KOPT-K1 (cell line): ENCODE results near the gene SYNDIG1L.

Experiments used
- H3K27ac ChIP-seq: fragments of 200-600 bp; sonication (generic); 2 replicates; pipeline ENCODE4 v1.5.1; 2016; ENCODE audit warnings: antibody characterized with exemption, mild to moderate bottlenecking, low read depth, low read length; ENCODE audit not compliant: poor library complexity, severe bottlenecking
- H3K36me3 ChIP-seq: fragments of 200-600 bp; sonication (generic); 2 replicates; pipeline ENCODE4 v1.5.1; 2017; ENCODE audit warnings: antibody characterized with exemption, mild to moderate bottlenecking, low read length, moderate library complexity; ENCODE audit not compliant: insufficient read depth
- H3K9me3 ChIP-seq: fragments of 200-600 bp; sonication (generic); 2 replicates; pipeline ENCODE4 v1.5.1; 2017; ENCODE audit warnings: antibody characterized with exemption, low read length, mild to moderate bottlenecking; ENCODE audit not compliant: insufficient read depth, poor library complexity, severe bottlenecking

SYNDIG1L gene

GRCh38 chr14:74368441-74368840, 57.6 kb downstream of the SYNDIG1L start:
- Histone ChIP-seq H3K27ac (no peak overlapping the region), H3K9me3 (no peaks in the 10 kb centered on the region)

GRCh38 chr14:74368026-74368425, 58.0 kb downstream of the SYNDIG1L start:
- Histone ChIP-seq H3K9me3 (no peaks in the 10 kb centered on the region), H3K27ac (no peak overlapping the region)

More at GRCh38 chr14:74368441-74368840, 57.6 kb downstream of the SYNDIG1L start:
- H3K36me3 ChIP-seq: no peaks in the 10 kb centered on the region

DNA sequence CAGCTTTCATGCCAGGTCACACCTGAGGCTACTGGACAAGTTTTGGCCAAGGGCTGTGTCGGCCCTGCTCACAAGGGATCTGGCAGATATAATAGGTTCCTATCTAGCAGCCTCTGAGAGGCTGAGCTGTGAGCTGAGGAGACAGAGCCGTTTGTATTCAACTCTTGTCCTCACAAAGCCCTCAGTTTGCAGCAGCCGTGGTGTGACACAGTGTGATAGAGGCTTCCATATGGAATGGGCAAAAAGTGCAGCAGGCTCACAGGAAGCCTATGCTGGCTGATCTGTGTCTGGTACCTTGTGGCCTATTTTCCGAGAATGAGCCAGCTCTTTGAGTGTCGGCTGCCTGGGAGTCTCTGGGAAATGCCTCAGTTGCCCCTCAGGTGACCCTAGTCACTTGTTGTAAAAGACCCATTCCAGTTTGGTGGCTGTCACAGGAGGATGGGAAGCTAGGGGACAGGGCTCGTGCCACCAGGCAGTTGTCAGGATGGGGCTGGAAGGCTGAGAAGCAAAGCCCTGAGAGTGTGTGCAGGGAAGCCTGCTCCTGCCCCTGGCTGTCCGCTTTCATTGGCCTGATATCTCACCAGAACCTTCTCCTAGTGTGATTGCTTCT, 61.6 kb downstream of the SYNDIG1L start:
- Histone ChIP-seq H3K9me3 (no peaks in the 10 kb centered on the region), H3K27ac (no peak overlapping the region), H3K36me3 (no peaks in the 10 kb centered on the region)

More at GRCh38 chr14:74368026-74368425, 58.0 kb downstream of the SYNDIG1L start:
- H3K36me3 ChIP-seq: no peaks in the 10 kb centered on the region

GRCh38 chr14:74362361-74362915, 63.6 kb downstream of the SYNDIG1L start:
- H3K36me3 ChIP-seq: no peaks in the 10 kb centered on the region
- H3K27ac ChIP-seq: no peak overlapping the region
- no peaks in the 10 kb centered on the region for H3K9me3 ChIP-seq

- Histone ChIP-seq H3K27ac (no peak overlapping the region), H3K36me3 (no peaks in the 10 kb centered on the region), H3K9me3 (no peaks in the 10 kb centered on the region)
These were observed 65.8 kb downstream of the SYNDIG1L start for GRCh38 chr14:74360163-74360562.

DNA sequence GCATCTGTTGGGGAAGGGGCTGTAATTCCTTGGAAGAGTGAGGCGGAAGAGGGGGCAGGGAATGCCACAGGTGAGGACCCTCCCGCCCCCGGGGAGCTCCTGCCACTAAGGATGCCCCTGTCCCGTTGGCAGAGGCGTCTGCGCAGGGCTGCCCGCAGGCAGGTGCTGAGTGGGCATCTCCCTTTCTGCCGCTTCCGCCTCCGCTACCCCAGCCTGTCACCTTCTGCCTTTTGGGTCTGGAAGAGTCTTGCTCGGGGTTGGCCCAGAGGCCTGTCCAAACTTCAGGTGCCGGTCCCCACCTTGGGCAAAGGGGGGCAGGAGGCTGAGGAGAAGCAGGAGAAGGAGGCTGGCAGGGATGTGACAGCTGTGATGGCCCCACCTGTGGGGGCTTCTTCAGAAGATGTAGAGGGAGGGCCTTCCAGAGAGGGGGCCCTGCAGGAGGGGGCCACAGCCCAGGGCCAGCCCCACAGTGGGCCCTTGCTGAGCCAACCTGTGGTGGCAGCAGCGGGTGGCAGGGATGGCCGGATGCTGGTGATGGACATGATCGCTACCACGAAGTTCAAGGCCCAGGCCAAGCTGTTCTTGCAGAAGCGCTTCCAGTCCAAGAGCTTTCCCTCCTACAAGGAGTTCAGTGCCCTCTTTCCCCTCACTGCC, 67.7 kb downstream of the SYNDIG1L start:
- no peak overlapping the region for H3K27ac ChIP-seq
- no peaks in the 10 kb centered on the region for H3K36me3 ChIP-seq
- no peaks in the 10 kb centered on the region for H3K9me3 ChIP-seq

- no peaks in the 10 kb centered on the region for H3K9me3 ChIP-seq
- H3K36me3 ChIP-seq: no peaks in the 10 kb centered on the region
- no peak overlapping the region for H3K27ac ChIP-seq
These were observed 68.4 kb downstream of the SYNDIG1L start for GRCh38 chr14:74357585-74357984.

GRCh38 chr14:74356892-74357575, 69.0 kb downstream of the SYNDIG1L start:
- H3K9me3 ChIP-seq: no peaks in the 10 kb centered on the region
- H3K36me3 ChIP-seq: no peaks in the 10 kb centered on the region
- no peak overlapping the region for H3K27ac ChIP-seq
